Upper lobe of left lung (tissue), 4 donors: ENCODE results near the gene NXPE3.

Experiments
- POLR2A ChIP-seq, 4 donors: fragments of 450-650 bp; IDR thresholded peaks; one replicate each; pipeline ENCODE4 v1.5.1; 2016 to 2017; ENCODE audit warnings: antibody characterized with exemption in 4 of 4, mild to moderate bottlenecking in 2 of 4
- TF ChIP-seq, protein P1 (sequence below), 6 experiments: fragments of 450-650 bp in 4 of 6; fragments of 200-600 bp in 2 of 6; sonication (generic) in 2 of 6; IDR thresholded peaks; one replicate each; pipeline ENCODE4 v1.5.1; 2016 to 2019; ENCODE audit warnings: antibody characterized with exemption in 6 of 6

DNA sequence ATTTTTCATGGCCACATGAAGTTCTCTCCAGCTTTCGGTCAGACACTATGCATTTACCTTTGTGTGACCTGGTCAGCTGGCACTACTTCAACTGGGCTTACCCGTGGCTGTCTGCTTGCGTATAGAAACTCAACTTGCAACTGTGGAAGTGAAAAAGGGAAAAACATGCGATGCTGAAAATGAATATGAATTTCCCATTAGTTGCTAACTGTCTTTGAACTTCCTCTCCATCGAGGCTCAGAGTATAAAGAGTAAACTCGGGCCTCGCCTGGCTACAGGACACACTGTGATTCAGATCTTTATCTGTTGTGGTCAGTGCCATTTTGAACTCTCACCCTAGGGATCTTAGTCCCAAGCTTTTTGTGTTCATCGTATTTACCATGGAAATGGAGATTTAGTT lies 97.1 kb downstream of the NXPE3 start:
- no peak for TF ChIP-seq POLR2A (IDR thresholded peaks at IDR 0.05)
- TF ChIP-seq, protein P1, sequence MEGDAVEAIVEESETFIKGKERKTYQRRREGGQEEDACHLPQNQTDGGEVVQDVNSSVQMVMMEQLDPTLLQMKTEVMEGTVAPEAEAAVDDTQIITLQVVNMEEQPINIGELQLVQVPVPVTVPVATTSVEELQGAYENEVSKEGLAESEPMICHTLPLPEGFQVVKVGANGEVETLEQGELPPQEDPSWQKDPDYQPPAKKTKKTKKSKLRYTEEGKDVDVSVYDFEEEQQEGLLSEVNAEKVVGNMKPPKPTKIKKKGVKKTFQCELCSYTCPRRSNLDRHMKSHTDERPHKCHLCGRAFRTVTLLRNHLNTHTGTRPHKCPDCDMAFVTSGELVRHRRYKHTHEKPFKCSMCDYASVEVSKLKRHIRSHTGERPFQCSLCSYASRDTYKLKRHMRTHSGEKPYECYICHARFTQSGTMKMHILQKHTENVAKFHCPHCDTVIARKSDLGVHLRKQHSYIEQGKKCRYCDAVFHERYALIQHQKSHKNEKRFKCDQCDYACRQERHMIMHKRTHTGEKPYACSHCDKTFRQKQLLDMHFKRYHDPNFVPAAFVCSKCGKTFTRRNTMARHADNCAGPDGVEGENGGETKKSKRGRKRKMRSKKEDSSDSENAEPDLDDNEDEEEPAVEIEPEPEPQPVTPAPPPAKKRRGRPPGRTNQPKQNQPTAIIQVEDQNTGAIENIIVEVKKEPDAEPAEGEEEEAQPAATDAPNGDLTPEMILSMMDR (IDR thresholded peaks at IDR 0.05): no peak
